K562 (cell line): ENCODE data around the gene ZNF17. TPM values are rescaled to one million over a fixed set of nuclear protein-coding genes. Genes with fewer than 3 reads are reported as not detected.
A peak's percentile ranks its signal among the peaks of the same experiment; 100 is the strongest.

Experiments used
- BDP1 ChIP-seq: IDR thresholded peaks from 3 replicates; pipeline ENCODE4 v1.6.1; 2011; ENCODE audit not compliant: insufficient read length, insufficient read depth
- CBX5 ChIP-seq: IDR thresholded peaks from 2 replicates; pipeline ENCODE4 v1.6.1; 2014; ENCODE audit warnings: low read depth, borderline replicate concordance
- EHMT2 ChIP-seq: fragments of 450-650 bp; IDR thresholded peaks from 2 replicates; pipeline ENCODE4 v1.6.1; 2018; ENCODE audit warnings: antibody characterized with exemption
- EP300 ChIP-seq: IDR thresholded peaks from 2 replicates; pipeline ENCODE4 v1.6.1; 2012; ENCODE audit warnings: low read length, improper control_type of control experiment
- ERF ChIP-seq: fragments of 450-650 bp; formaldehyde crosslinking; IDR thresholded peaks from 2 replicates; pipeline ENCODE4 v1.4.0; 2020; ENCODE audit warnings: mild to moderate bottlenecking, mixed read lengths
- FOXA1 ChIP-seq: fragments of 450-650 bp; IDR thresholded peaks from 2 replicates; pipeline ENCODE4 v1.6.1; 2016; ENCODE audit warnings: mild to moderate bottlenecking, borderline replicate concordance
- GMEB1 ChIP-seq: fragments of 250-450 bp; sonication (Bioruptor Pico); IDR thresholded peaks from 2 replicates; pipeline ENCODE4 v1.4.0; 2020; ENCODE audit warnings: mild to moderate bottlenecking
- HNRNPUL1 ChIP-seq: fragments of 200-400 bp; formaldehyde crosslinking; IDR thresholded peaks from 2 replicates; pipeline ENCODE4 v1.6.1; 2017; ENCODE audit warnings: low read length
- ILF3 ChIP-seq: fragments of 450-650 bp; IDR thresholded peaks from 2 replicates; pipeline ENCODE4 v1.6.1; 2018; ENCODE audit warnings: antibody characterized with exemption, mild to moderate bottlenecking, moderate library complexity, borderline replicate concordance
- KAT8 ChIP-seq: fragments of 450-650 bp; IDR thresholded peaks from 2 replicates; pipeline ENCODE4 v1.6.1; 2016; ENCODE audit warnings: low read depth, mild to moderate bottlenecking
- PBX2 ChIP-seq, 2 experiments: IDR thresholded peaks in 1 of 2; conservative IDR thresholded peaks in 1 of 2; 2 replicates each; pipeline ENCODE4 v1.6.1; 2016; ENCODE audit warnings: low read depth in 2 of 2, mild to moderate bottlenecking in 1 of 2, missing compliant biosample characterization in 1 of 2, missing genetic modification characterization in 1 of 2, moderate library complexity in 1 of 2
- PPARD ChIP-seq: fragments of 250-450 bp; sonication (Bioruptor Pico); IDR thresholded peaks from 2 replicates; pipeline ENCODE4 v1.8.0; 2022; ENCODE audit warnings: inconsistent platforms, mild to moderate bottlenecking, moderate library complexity
- PRMT5 ChIP-seq: sonication (generic); formaldehyde crosslinking; IDR thresholded peaks from 2 replicates; pipeline ENCODE4 v1.5.0; 2020; ENCODE audit warnings: missing genetic modification reagents
- SP1 ChIP-seq: sonication (generic); formaldehyde crosslinking; IDR thresholded peaks from 2 replicates; pipeline ENCODE4 v1.8.1; 2022; ENCODE audit warnings: mild to moderate bottlenecking, missing genetic modification reagents
- STAG1 ChIP-seq: sonication (generic); formaldehyde crosslinking; IDR thresholded peaks from 2 replicates; pipeline ENCODE4 v1.5.0; 2020; ENCODE audit warnings: missing genetic modification reagents, borderline replicate concordance
- THAP12 ChIP-seq: fragments of 250-450 bp; sonication (Bioruptor Pico); IDR thresholded peaks from 2 replicates; pipeline ENCODE4 v1.9.0; 2021; ENCODE audit warnings: mild to moderate bottlenecking, inconsistent platforms
- ZNF280B ChIP-seq: fragments of 250-450 bp; sonication (Bioruptor Pico); IDR thresholded peaks from 2 replicates; pipeline ENCODE4 v1.5.1; 2021; ENCODE audit warnings: mild to moderate bottlenecking
- ZNF696 ChIP-seq: fragments of 250-450 bp; sonication (Bioruptor Pico); conservative IDR thresholded peaks from 2 replicates; pipeline ENCODE4 v1.4.0; 2020; ENCODE audit warnings: mild to moderate bottlenecking, moderate library complexity
- polyA plus RNA-seq, 8 experiments: library from polyadenylated mRNA; depleted of rRNA in 4 of 8; stranded (reverse) in 5 of 8; unstranded in 3 of 8; fragments of >200 nt; fragmentation: Nextera tagmentation in 2 of 8; fragmentation: Illumina TruSeq in 1 of 8; extraction: Ambion mirVana in 2 of 8; extraction: Trizol in 1 of 8; gene quantifications; 2 replicates each; pipeline versions ENCODE4 v1.2.1 to v1.2.3, GENCODE V29; 2011 to 2014; ENCODE audit warnings: inconsistent platforms in 1 of 8, missing spikeins in 1 of 8
- total RNA-seq, 7 experiments: library from RNA; depleted of rRNA in 6 of 7; stranded (reverse); fragments of >200 nt in 6 of 7; fragmentation: Illumina TruSeq in 2 of 7; extraction: Trizol in 2 of 7; gene quantifications; 2 replicates each; pipeline versions ENCODE4 v1.2.1 to v1.2.3, GENCODE V29; 2011 to 2021; ENCODE audit warnings: low replicate concordance in 1 of 7

Gene ZNF17
- total and polyA plus RNA-seq, 9 of the 15 experiments (the other 6 are each of a cell fraction or from before 2014, with no cell fraction given) = 5.3 to 8.6 (median 6.5) TPM

GRCh38 chr19:57410877-57411671 is at the start of gene ZNF17 (continued):
- no peak for TF ChIP-seq PBX2 (CRISPR knock-in tag; IDR thresholded peaks at IDR 0.05; ENCODE audit: low read depth)
- TF ChIP-seq PBX2 (tag; conservative IDR thresholded peaks at IDR 0.05; ENCODE audit: low read depth) = peak; percentile 97
- no peak for TF ChIP-seq KAT8
- no peak for TF ChIP-seq ZNF280B (CRISPR knock-in tag)
- no peak for TF ChIP-seq FOXA1
- TF ChIP-seq CBX5 = no peak
- no peak for TF ChIP-seq SP1 (CRISPR knock-in tag)
- TF ChIP-seq GMEB1 (CRISPR knock-in tag) = peak; percentile 97
- TF ChIP-seq STAG1 (CRISPR knock-in tag) = no peak
- TF ChIP-seq ILF3 = no peak
- no peak for TF ChIP-seq EHMT2
- TF ChIP-seq EP300 = no peak
- TF ChIP-seq BDP1 = no peak
- TF ChIP-seq ERF (CRISPR knock-in tag) = no peak
- TF ChIP-seq PPARD (CRISPR knock-in tag) = no peak
- no peak for TF ChIP-seq THAP12 (CRISPR knock-in tag)
- no peak for TF ChIP-seq ZNF696 (CRISPR knock-in tag)
- no peak for TF ChIP-seq HNRNPUL1
- no peak for TF ChIP-seq PRMT5 (CRISPR knock-in tag)
